Keratinocyte (primary cell): ENCODE measurements around the gene TNS1. TPM values are rescaled to one million over a fixed set of nuclear protein-coding genes. Genes with fewer than 3 reads are reported as not detected.

Experiments used
- DNase-seq: peaks from one replicate; pipeline ENCODE4 v3.0.0-alpha.2; 2011; ENCODE audit warnings: low read depth, missing footprints, low spot score
- FAIRE-seq: peaks from 2 replicates; lab custom pipeline; 2011; peaks lifted over from hg19 to GRCh38; lab: Jason Lieb, UNC
- H2AFZ ChIP-seq: 2 replicates; pipeline ENCODE4 v1.6.0; 2012; ENCODE audit warnings: low read length, control low read depth, inconsistent platforms; ENCODE audit not compliant: control insufficient read depth
- H3K27ac ChIP-seq: 2 replicates; pipeline ENCODE4 v1.5.1; 2011; ENCODE audit warnings: low read length; ENCODE audit not compliant: control insufficient read depth, insufficient read depth
- H3K27me3 ChIP-seq: 3 replicates; pipeline ENCODE4 v1.6.0; 2011; ENCODE audit warnings: low read length; ENCODE audit not compliant: control insufficient read depth, insufficient read depth; ENCODE audit errors: extremely low read depth
- H3K36me3 ChIP-seq, 2 experiments: 2 replicates in 1 of 2; 3 replicates in 1 of 2; pipeline ENCODE4 v1.5.1; 2011; ENCODE audit warnings: low read length in 2 of 2, mild to moderate bottlenecking in 1 of 2; ENCODE audit not compliant: control insufficient read depth in 2 of 2, insufficient read depth in 2 of 2; ENCODE audit errors: extremely low read depth in 1 of 2
- H3K4me1 ChIP-seq: 3 replicates; pipeline ENCODE4 v1.5.1; 2011; ENCODE audit warnings: low read length; ENCODE audit not compliant: control insufficient read depth, insufficient read depth; ENCODE audit errors: extremely low read depth
- H3K4me2 ChIP-seq: 3 replicates; pipeline ENCODE4 v1.6.0; 2011; ENCODE audit warnings: low read depth, low read length; ENCODE audit not compliant: control insufficient read depth, insufficient read depth; ENCODE audit errors: extremely low read depth
- H3K4me3 ChIP-seq, 3 experiments: fragments of 200-600 bp in 1 of 3; sonication (generic) in 1 of 3; 2 replicates in 2 of 3; 3 replicates in 1 of 3; pipeline ENCODE4 v1.5.1; 2011 to 2016; ENCODE audit warnings: low read length in 3 of 3, mild to moderate bottlenecking in 3 of 3, control low read depth in 2 of 3, inconsistent platforms in 1 of 3, low read depth in 1 of 3, mixed read lengths in 1 of 3, mixed run types in 1 of 3, moderate library complexity in 1 of 3; ENCODE audit not compliant: control insufficient read depth in 2 of 3, insufficient read depth in 2 of 3; ENCODE audit errors: extremely low read depth in 1 of 3
- H3K79me2 ChIP-seq: 2 replicates; pipeline ENCODE4 v1.6.0; 2012; ENCODE audit warnings: low read length; ENCODE audit not compliant: control insufficient read depth, insufficient read depth
- H3K9ac ChIP-seq: 3 replicates; pipeline ENCODE4 v1.6.0; 2011; ENCODE audit warnings: low read length; ENCODE audit not compliant: control insufficient read depth, insufficient read depth; ENCODE audit errors: extremely low read depth
- H3K9me1 ChIP-seq: 3 replicates; pipeline ENCODE4 v1.6.0; 2011; ENCODE audit warnings: low read length; ENCODE audit not compliant: control insufficient read depth, insufficient read depth; ENCODE audit errors: extremely low read depth
- H3K9me3 ChIP-seq: 2 replicates; pipeline ENCODE4 v1.5.1; 2012; ENCODE audit warnings: low read depth, low read length; ENCODE audit not compliant: control insufficient read depth
- H4K20me1 ChIP-seq: 3 replicates; pipeline ENCODE4 v1.6.0; 2011; ENCODE audit warnings: low read length; ENCODE audit not compliant: control insufficient read depth, insufficient read depth; ENCODE audit errors: extremely low read depth
- EZH2 ChIP-seq: IDR thresholded peaks from one replicate; pipeline ENCODE4 v1.6.1; 2012; ENCODE audit warnings: inconsistent platforms, mild to moderate bottlenecking, low read length, moderate library complexity
- dilution Hi-C: fragments of 300-500 bp; cut with MboI; formaldehyde crosslinking; loops from one replicate; pipeline ENCODE4 v1.7.0; 2020; ENCODE audit warnings: low sequenced_read_pairs; ENCODE audit not compliant: extremely low pct_ligation_motif_present
- polyA plus RNA-seq, 5 experiments: library from polyadenylated mRNA; depleted of rRNA in 3 of 5; stranded (reverse) in 3 of 5; stranded (forward) in 1 of 5; unstranded in 1 of 5; fragments of >200 nt; gene quantifications; 1 replicate in 1 of 5; 2 replicates in 3 of 5; 3 replicates in 1 of 5; pipeline versions ENCODE4 v1.2.1 to v1.2.3, GENCODE V29; 2011 to 2012; ENCODE audit warnings: missing spikeins in 2 of 5, low read depth in 1 of 5, low replicate concordance in 1 of 5
- TF ChIP-seq, protein P1 (sequence below), 3 experiments: IDR thresholded peaks in 1 of 3; conservative IDR thresholded peaks in 1 of 3; optimal IDR thresholded peaks in 1 of 3; 2 replicates in 2 of 3; 3 replicates in 1 of 3; pipeline versions ENCODE3 to v1.5.1; 2011; ENCODE audit warnings: low read length in 3 of 3, mild to moderate bottlenecking in 3 of 3, moderate library complexity in 2 of 3, control low read depth in 1 of 3, inconsistent platforms in 1 of 3; ENCODE audit not compliant: insufficient read depth in 2 of 3; ENCODE audit errors: extremely low read depth in 1 of 3

The TNS1 gene
- polyA plus RNA-seq, 1 donor (not counting 4 experiments of a cell fraction or from before 2014, with no cell fraction given), result 2.5 TPM

DNA sequence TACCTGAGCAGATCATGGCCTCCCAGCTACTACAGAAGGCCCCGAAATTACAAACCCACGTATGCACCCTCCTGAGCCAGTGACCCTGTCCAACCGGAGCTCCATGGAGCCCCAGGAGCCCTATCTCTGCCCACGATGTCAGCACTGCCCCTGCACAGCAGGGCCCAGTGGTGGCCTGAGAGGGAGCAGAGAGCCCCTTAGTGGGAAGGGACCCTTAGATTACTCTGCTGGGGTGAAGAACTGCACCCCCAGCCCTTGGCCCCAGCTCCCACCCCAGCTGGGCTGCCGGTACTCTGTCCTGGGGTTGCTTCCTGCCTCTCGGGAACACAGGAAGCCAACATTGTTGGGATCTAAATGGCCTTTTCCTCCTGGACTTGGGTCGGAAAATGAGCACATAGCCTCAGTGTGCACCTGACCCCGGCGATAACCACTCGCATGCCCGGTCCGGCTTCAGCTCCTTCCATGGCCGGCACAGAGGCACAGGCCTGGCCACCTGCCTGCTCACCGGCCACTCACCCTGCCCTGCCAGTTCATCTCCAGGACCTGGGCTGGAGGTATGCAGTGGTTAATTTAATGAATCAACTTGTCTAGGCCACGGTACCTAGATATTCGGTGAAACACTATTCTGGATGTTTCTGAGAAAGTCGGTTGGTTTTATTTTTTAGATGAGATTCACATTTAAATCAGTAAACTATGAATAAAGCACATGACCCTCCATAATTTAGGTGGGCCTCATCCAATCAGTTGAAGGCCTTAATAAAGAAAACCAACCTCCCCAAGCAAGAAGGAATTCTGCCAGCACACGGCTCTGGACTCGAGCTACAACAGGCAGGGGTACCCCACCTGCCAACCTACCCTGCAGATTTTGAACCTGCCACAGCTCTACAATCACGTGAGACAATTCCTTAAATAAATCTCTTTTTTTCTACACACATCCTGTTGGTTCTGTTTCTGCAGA lies 19.2 kb downstream of the TNS1 start:
- Histone ChIP-seq H4K20me1 (peaks cover 7% of the 10 kb centered on the region), H3K9me3 (no peaks in the 10 kb centered on the region), H3K4me3 (no peak overlapping the region), H3K27me3 (peaks cover 14% of the 10 kb centered on the region), H3K4me1 (peaks cover 7% of the 10 kb centered on the region), H3K79me2 (no peaks in the 10 kb centered on the region), H3K36me3 (no peaks in the 10 kb centered on the region), H3K9me1 (no peaks in the 10 kb centered on the region), H3K9ac (no peak overlapping the region), H2AFZ (no peak overlapping the region), H3K27ac (no peak overlapping the region), H3K4me2 (no peak overlapping the region)
- TF ChIP-seq, protein P1, sequence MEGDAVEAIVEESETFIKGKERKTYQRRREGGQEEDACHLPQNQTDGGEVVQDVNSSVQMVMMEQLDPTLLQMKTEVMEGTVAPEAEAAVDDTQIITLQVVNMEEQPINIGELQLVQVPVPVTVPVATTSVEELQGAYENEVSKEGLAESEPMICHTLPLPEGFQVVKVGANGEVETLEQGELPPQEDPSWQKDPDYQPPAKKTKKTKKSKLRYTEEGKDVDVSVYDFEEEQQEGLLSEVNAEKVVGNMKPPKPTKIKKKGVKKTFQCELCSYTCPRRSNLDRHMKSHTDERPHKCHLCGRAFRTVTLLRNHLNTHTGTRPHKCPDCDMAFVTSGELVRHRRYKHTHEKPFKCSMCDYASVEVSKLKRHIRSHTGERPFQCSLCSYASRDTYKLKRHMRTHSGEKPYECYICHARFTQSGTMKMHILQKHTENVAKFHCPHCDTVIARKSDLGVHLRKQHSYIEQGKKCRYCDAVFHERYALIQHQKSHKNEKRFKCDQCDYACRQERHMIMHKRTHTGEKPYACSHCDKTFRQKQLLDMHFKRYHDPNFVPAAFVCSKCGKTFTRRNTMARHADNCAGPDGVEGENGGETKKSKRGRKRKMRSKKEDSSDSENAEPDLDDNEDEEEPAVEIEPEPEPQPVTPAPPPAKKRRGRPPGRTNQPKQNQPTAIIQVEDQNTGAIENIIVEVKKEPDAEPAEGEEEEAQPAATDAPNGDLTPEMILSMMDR (optimal IDR thresholded peaks at IDR 0.05 in 1 of 3, IDR thresholded peaks at IDR 0.05 in 1 of 3, conservative IDR thresholded peaks at IDR 0.05 in 1 of 3; ENCODE audit: extremely low read depth in 1 of 3, insufficient read depth in 2 of 3, low read length in 3 of 3), result no peak
- TF ChIP-seq EZH2, result no peak
- FAIRE-seq (no peak), DNase-seq (no peak)
- dilution Hi-C loops, result no loop called here

DNA sequence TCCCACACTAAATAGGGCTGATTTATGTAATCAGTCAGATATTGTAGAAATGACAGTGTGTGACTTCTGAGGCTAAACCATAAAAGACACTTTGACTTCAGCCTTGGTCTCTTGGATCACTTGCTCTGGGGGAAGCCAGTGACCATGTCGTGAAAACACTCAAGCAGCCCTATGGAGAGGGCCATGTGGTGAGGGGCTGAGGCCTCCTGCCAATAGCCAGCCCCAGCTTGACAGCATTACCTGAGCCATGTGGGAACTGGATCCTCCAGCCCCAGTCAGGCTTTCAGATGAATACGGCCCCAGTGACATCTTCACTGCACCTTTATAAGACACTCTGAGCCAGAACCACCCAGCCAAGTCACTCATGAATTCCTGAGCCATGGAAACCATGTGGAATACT lies 20.8 kb downstream of the TNS1 start:
- Histone ChIP-seq H2AFZ (no peak overlapping the region), H3K9me3 (no peaks in the 10 kb centered on the region), H4K20me1 (no peaks in the 10 kb centered on the region), H3K9ac (no peak overlapping the region), H3K27ac (no peak overlapping the region), H3K27me3 (peaks cover 20% of the 10 kb centered on the region), H3K9me1 (no peaks in the 10 kb centered on the region), H3K79me2 (no peaks in the 10 kb centered on the region), H3K4me1 (no peaks in the 10 kb centered on the region), H3K36me3 (no peaks in the 10 kb centered on the region), H3K4me3 (no peak overlapping the region), H3K4me2 (no peak overlapping the region)
- dilution Hi-C loops, result no loop called here
- no peak for FAIRE-seq
- no peak for TF ChIP-seq EZH2
- TF ChIP-seq, protein P1 (optimal IDR thresholded peaks at IDR 0.05 in 1 of 3, IDR thresholded peaks at IDR 0.05 in 1 of 3, conservative IDR thresholded peaks at IDR 0.05 in 1 of 3; ENCODE audit: extremely low read depth in 1 of 3, insufficient read depth in 2 of 3, low read length in 3 of 3), result no peak
- DNase-seq, result no peak
